ENCODE measurements around the gene STYK1.

Gene STYK1

GRCh38 chr12:10717410-10717809 lies 43.6 kb upstream of the STYK1 start:
- DNase-seq (ENCODE audit: insufficient read length, low spot score): no peak
- TF ChIP-seq TAF1 (IDR thresholded peaks at IDR 0.05; ENCODE audit: low read depth, low read length) (no peak), SPI1 (IDR thresholded peaks at IDR 0.05; ENCODE audit: low read depth, low read length) (no peak), POU2F2 (IDR thresholded peaks at IDR 0.05; ENCODE audit: low read depth, low read length) (no peak), PAX5 (IDR thresholded peaks at IDR 0.05; ENCODE audit: insufficient read depth, low read length, severe bottlenecking) (no peak), POLR2AphosphoS5 (IDR thresholded peaks at IDR 0.05; ENCODE audit: low read depth, low read length) (no peak), POLR2A (IDR thresholded peaks at IDR 0.05; ENCODE audit: low read depth, low read length) (no peak)
- FAIRE-seq: no peak

GRCh38 chr12:10716704-10717315 lies 43.0 kb upstream of the STYK1 start:
- FAIRE-seq: no peak
- no peak for DNase-seq (ENCODE audit: insufficient read length, low spot score)
- no peak for TF ChIP-seq PAX5 (IDR thresholded peaks at IDR 0.05; ENCODE audit: insufficient read depth, low read length, severe bottlenecking)
- TF ChIP-seq TAF1 (IDR thresholded peaks at IDR 0.05; ENCODE audit: low read depth, low read length): no peak

- TF ChIP-seq TAF1 (IDR thresholded peaks at IDR 0.05; ENCODE audit: low read depth, low read length) (no peak), POLR2A (IDR thresholded peaks at IDR 0.05; ENCODE audit: low read depth, low read length) (no peak), POLR2AphosphoS5 (IDR thresholded peaks at IDR 0.05; ENCODE audit: low read depth, low read length) (no peak), PAX5 (IDR thresholded peaks at IDR 0.05; ENCODE audit: insufficient read depth, low read length, severe bottlenecking) (no peak), SPI1 (IDR thresholded peaks at IDR 0.05; ENCODE audit: low read depth, low read length) (no peak)
- DNase-seq (ENCODE audit: insufficient read length, low spot score) (no peak), FAIRE-seq (no peak)
Observed at GRCh38 chr12:10716277-10716676, 42.4 kb upstream of the STYK1 start.

- DNase-seq (ENCODE audit: insufficient read length, low spot score) (no peak), FAIRE-seq (no peak)
- TF ChIP-seq POLR2AphosphoS5 (IDR thresholded peaks at IDR 0.05; ENCODE audit: low read depth, low read length) (no peak), POLR2A (IDR thresholded peaks at IDR 0.05; ENCODE audit: low read depth, low read length) (no peak), SPI1 (IDR thresholded peaks at IDR 0.05; ENCODE audit: low read depth, low read length) (no peak), TAF1 (IDR thresholded peaks at IDR 0.05; ENCODE audit: low read depth, low read length) (no peak), POU2F2 (IDR thresholded peaks at IDR 0.05; ENCODE audit: low read depth, low read length) (no peak), PAX5 (IDR thresholded peaks at IDR 0.05; ENCODE audit: insufficient read depth, low read length, severe bottlenecking) (no peak)
Observed at GRCh38 chr12:10715491-10715890, 41.6 kb upstream of the STYK1 start.

GRCh38 chr12:10709808-10710207 lies 36.0 kb upstream of the STYK1 start:
- FAIRE-seq (no peak), DNase-seq (ENCODE audit: insufficient read length, low spot score) (no peak)
- TF ChIP-seq TAF1 (IDR thresholded peaks at IDR 0.05; ENCODE audit: low read depth, low read length): no peak
- TF ChIP-seq SPI1 (IDR thresholded peaks at IDR 0.05; ENCODE audit: low read depth, low read length): no peak
- TF ChIP-seq POU2F2 (IDR thresholded peaks at IDR 0.05; ENCODE audit: low read depth, low read length): no peak
- TF ChIP-seq POLR2A (IDR thresholded peaks at IDR 0.05; ENCODE audit: low read depth, low read length): no peak
- no peak for TF ChIP-seq PAX5 (IDR thresholded peaks at IDR 0.05; ENCODE audit: insufficient read depth, low read length, severe bottlenecking)
- no peak for TF ChIP-seq POLR2AphosphoS5 (IDR thresholded peaks at IDR 0.05; ENCODE audit: low read depth, low read length)

GRCh38 chr12:10708862-10709261 lies 35.0 kb upstream of the STYK1 start:
- FAIRE-seq (no peak), DNase-seq (ENCODE audit: insufficient read length, low spot score) (no peak)
- TF ChIP-seq POLR2A (IDR thresholded peaks at IDR 0.05; ENCODE audit: low read depth, low read length) (no peak), TAF1 (IDR thresholded peaks at IDR 0.05; ENCODE audit: low read depth, low read length) (no peak), POU2F2 (IDR thresholded peaks at IDR 0.05; ENCODE audit: low read depth, low read length) (no peak), SPI1 (IDR thresholded peaks at IDR 0.05; ENCODE audit: low read depth, low read length) (no peak), PAX5 (IDR thresholded peaks at IDR 0.05; ENCODE audit: insufficient read depth, low read length, severe bottlenecking) (no peak), POLR2AphosphoS5 (IDR thresholded peaks at IDR 0.05; ENCODE audit: low read depth, low read length) (no peak)

GRCh38 chr12:10705655-10706054 lies 31.8 kb upstream of the STYK1 start:
- no peak for FAIRE-seq
- DNase-seq (ENCODE audit: insufficient read length, low spot score): no peak
- no peak for TF ChIP-seq TAF1 (IDR thresholded peaks at IDR 0.05; ENCODE audit: low read depth, low read length)
- no peak for TF ChIP-seq POLR2A (IDR thresholded peaks at IDR 0.05; ENCODE audit: low read depth, low read length)
- no peak for TF ChIP-seq PAX5 (IDR thresholded peaks at IDR 0.05; ENCODE audit: insufficient read depth, low read length, severe bottlenecking)
- no peak for TF ChIP-seq POU2F2 (IDR thresholded peaks at IDR 0.05; ENCODE audit: low read depth, low read length)
- no peak for TF ChIP-seq POLR2AphosphoS5 (IDR thresholded peaks at IDR 0.05; ENCODE audit: low read depth, low read length)
- TF ChIP-seq SPI1 (IDR thresholded peaks at IDR 0.05; ENCODE audit: low read depth, low read length): no peak

- FAIRE-seq (no peak), DNase-seq (ENCODE audit: insufficient read length, low spot score) (no peak)
- TF ChIP-seq POU2F2 (IDR thresholded peaks at IDR 0.05; ENCODE audit: low read depth, low read length): no peak
- TF ChIP-seq TAF1 (IDR thresholded peaks at IDR 0.05; ENCODE audit: low read depth, low read length): no peak
- no peak for TF ChIP-seq POLR2AphosphoS5 (IDR thresholded peaks at IDR 0.05; ENCODE audit: low read depth, low read length)
- no peak for TF ChIP-seq POLR2A (IDR thresholded peaks at IDR 0.05; ENCODE audit: low read depth, low read length)
- TF ChIP-seq SPI1 (IDR thresholded peaks at IDR 0.05; ENCODE audit: low read depth, low read length): no peak
- no peak for TF ChIP-seq PAX5 (IDR thresholded peaks at IDR 0.05; ENCODE audit: insufficient read depth, low read length, severe bottlenecking)
Observed at GRCh38 chr12:10701843-10702242, 28.0 kb upstream of the STYK1 start.

GRCh38 chr12:10701131-10701681 lies 27.4 kb upstream of the STYK1 start:
- DNase-seq (ENCODE audit: insufficient read length, low spot score) (no peak), FAIRE-seq (peak; percentile 61)
- no peak for TF ChIP-seq PAX5 (IDR thresholded peaks at IDR 0.05; ENCODE audit: insufficient read depth, low read length, severe bottlenecking)
- TF ChIP-seq POU2F2 (IDR thresholded peaks at IDR 0.05; ENCODE audit: low read depth, low read length): 0 out of 2 replicates have a peak, but pooled peaks have one; percentile 12

GRCh38 chr12:10700581-10700980 lies 26.7 kb upstream of the STYK1 start:
- FAIRE-seq: no peak
- no peak for DNase-seq (ENCODE audit: insufficient read length, low spot score)

More at GRCh38 chr12:10700581-10700980, 26.7 kb upstream of the STYK1 start:
- TF ChIP-seq SPI1 (IDR thresholded peaks at IDR 0.05; ENCODE audit: low read depth, low read length) (no peak), POLR2A (IDR thresholded peaks at IDR 0.05; ENCODE audit: low read depth, low read length) (no peak), TAF1 (IDR thresholded peaks at IDR 0.05; ENCODE audit: low read depth, low read length) (no peak)

Measured in GM12891 (cell line).